Nucleus accumbens (tissue), 56 donors: ENCODE results near the gene GRAMD1B.
"Not testable (repeated sequence)": the region's sequence is repeated elsewhere in the genome, so short reads cannot be mapped to it uniquely, and the experiment has no call there.

Experiments
- DNase-seq, 56 donors: peaks; one replicate each; lab custom pipeline; 2025; lab: John Stamatoyannopoulos, UW

Gene GRAMD1B

GRCh38 chr11:123659311-123659710 is 229.2 kb downstream of the GRAMD1B start:
- DNase-seq = no peak

GRCh38 chr11:123659965-123660364 is 229.9 kb downstream of the GRAMD1B start:
- DNase-seq = not testable (repeated sequence)

DNA sequence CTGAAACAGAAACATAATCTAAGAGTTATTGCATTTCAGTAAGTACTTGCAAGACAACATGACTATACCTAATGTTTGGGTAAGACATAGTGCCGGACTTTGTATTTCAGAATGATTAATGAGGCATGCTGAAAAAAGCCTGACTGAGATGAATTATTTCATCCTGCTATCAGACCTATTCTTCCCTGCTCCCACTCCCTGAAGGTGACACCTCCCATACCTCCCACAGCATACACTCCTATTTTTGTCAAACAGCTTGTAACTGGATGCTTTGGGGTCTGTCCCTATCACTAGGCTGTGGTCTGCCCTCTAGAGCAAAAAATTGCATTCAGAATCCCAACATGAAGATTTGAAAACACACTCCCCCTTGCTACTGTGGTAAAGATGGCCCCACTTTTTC is 235.2 kb downstream of the GRAMD1B start:
- no peak for DNase-seq

DNA sequence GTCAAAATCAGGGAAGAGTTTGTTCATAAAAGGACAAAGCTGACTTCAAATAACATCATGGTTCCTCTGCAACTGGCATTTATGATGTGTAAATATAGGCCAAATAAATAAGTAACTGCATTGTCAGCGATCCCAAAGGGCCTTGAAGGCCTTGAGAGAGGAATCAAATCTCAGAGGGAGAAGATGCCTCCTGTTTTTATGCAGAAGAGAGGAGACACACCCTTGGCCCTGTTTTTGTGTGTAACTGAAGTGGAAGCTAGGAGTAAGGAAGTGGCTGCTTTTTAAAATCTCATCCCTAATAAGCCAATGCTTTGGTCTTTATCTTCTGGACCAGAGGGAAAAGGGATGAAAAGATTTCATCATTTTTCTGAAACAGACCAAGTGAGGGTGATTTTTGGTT is 240.0 kb downstream of the GRAMD1B start:
- DNase-seq = no peak

DNA sequence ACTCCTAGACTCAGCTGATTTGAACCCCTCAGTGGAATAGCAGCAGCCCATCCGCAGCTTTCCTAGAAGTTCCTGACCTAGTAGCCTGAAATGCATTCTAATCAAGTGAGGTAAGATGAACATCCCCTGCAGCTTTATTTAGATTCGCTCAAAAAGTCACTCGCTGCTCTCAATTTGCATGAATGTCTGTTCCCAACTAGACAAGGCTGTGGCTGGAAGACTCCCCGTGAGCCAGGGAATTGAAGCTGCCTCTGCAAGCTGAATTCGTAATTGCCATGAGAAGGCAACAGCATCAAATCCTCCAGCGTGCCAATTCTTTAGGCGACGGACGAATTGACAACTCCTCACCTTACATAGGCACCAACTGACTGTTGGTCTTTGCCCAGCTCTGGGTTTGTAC is 241.5 kb downstream of the GRAMD1B start:
- DNase-seq = peak in 6 of 56 donors; percentile 14 to 32 (median 20)

GRCh38 chr11:123672568-123672967 is 242.5 kb downstream of the GRAMD1B start:
- no peak for DNase-seq

GRCh38 chr11:123674297-123674696 is 244.2 kb downstream of the GRAMD1B start:
- no peak for DNase-seq
